ENCODE results near the gene RAB31.

- TF ChIP-seq, protein P1, sequence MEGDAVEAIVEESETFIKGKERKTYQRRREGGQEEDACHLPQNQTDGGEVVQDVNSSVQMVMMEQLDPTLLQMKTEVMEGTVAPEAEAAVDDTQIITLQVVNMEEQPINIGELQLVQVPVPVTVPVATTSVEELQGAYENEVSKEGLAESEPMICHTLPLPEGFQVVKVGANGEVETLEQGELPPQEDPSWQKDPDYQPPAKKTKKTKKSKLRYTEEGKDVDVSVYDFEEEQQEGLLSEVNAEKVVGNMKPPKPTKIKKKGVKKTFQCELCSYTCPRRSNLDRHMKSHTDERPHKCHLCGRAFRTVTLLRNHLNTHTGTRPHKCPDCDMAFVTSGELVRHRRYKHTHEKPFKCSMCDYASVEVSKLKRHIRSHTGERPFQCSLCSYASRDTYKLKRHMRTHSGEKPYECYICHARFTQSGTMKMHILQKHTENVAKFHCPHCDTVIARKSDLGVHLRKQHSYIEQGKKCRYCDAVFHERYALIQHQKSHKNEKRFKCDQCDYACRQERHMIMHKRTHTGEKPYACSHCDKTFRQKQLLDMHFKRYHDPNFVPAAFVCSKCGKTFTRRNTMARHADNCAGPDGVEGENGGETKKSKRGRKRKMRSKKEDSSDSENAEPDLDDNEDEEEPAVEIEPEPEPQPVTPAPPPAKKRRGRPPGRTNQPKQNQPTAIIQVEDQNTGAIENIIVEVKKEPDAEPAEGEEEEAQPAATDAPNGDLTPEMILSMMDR (IDR thresholded peaks at IDR 0.05) = no peak
- no peak for TF ChIP-seq POLR2A (IDR thresholded peaks at IDR 0.05)
These were observed 199.8 kb downstream of the RAB31 start for GRCh38 chr18:9907867-9908266.
